GM12873 (cell line): ENCODE results near the gene RFX2.

Source experiments
- CTCF ChIP-seq: IDR thresholded peaks from 2 replicates; pipeline ENCODE4 v1.5.1; 2012; ENCODE audit warnings: low read depth, mild to moderate bottlenecking, moderate library complexity, low read length, control low read depth; ENCODE audit not compliant: insufficient read depth; ENCODE audit errors: missing control alignments

The RFX2 gene

GRCh38 chr19:5977785-5978605, 132.3 kb downstream of the RFX2 start, which contains the start of gene RANBP3:
TSS of gene RANBP3 (minus strand) at chr19:5978140. CDS start at chr19:5978082, 58 bp downstream.
- TF ChIP-seq CTCF = no peak

GRCh38 chr19:5977222-5977784, 133.0 kb downstream of the RFX2 start:
- TF ChIP-seq CTCF = no peak

- no peak for TF ChIP-seq CTCF
Observed at GRCh38 chr19:5976768-5977167, 133.5 kb downstream of the RFX2 start.

- TF ChIP-seq CTCF = no peak
Observed at GRCh38 chr19:5975388-5975728, 134.9 kb downstream of the RFX2 start.

- no peak for TF ChIP-seq CTCF
Observed at GRCh38 chr19:5974721-5975387, 135.4 kb downstream of the RFX2 start.

GRCh38 chr19:5973867-5974635, 136.2 kb downstream of the RFX2 start:
- no peak for TF ChIP-seq CTCF
